CD1c-positive myeloid dendritic cell (primary cell): ENCODE results near the gene ANKRD33B.
A peak's percentile ranks its signal among the peaks of the same experiment; 100 is the strongest.
"Not testable (repeated sequence)": the region's sequence is repeated elsewhere in the genome, so short reads cannot be mapped to it uniquely, and the experiment has no call there.

ENCODE experiments used
- DNase-seq: peaks from one replicate; pipeline ENCODE4 v3.0.0-alpha.2; 2016; ENCODE audit errors: extremely low spot score

ANKRD33B gene

GRCh38 chr5:10556893-10557746 lies 6.8 kb upstream of the ANKRD33B start:
- DNase-seq: no peak

GRCh38 chr5:10559151-10559550 lies 4.7 kb upstream of the ANKRD33B start:
- no peak for DNase-seq

GRCh38 chr5:10559871-10560270 lies 4.0 kb upstream of the ANKRD33B start:
- no peak for DNase-seq

- DNase-seq: peak; percentile 59
Observed at GRCh38 chr5:10562201-10563109, 1.4 kb upstream of the ANKRD33B start.

- DNase-seq: peak; percentile 44
Observed at GRCh38 chr5:10563110-10563944, 543 bp upstream of the ANKRD33B start.

- DNase-seq: no peak
Observed at GRCh38 chr5:10564838-10565784, 1.2 kb downstream of the ANKRD33B start.

- DNase-seq: no peak
Observed at GRCh38 chr5:10565785-10566542, 2.1 kb downstream of the ANKRD33B start.

- no peak for DNase-seq
Observed at GRCh38 chr5:10566543-10567068, 2.7 kb downstream of the ANKRD33B start.

GRCh38 chr5:10567121-10567591 lies 3.3 kb downstream of the ANKRD33B start:
- DNase-seq: no peak

- DNase-seq: no peak
Observed at GRCh38 chr5:10567781-10568321, 4.0 kb downstream of the ANKRD33B start.

- not testable (repeated sequence) for DNase-seq
Observed at GRCh38 chr5:10570540-10570939, 6.7 kb downstream of the ANKRD33B start.

GRCh38 chr5:10572451-10572850 lies 8.6 kb downstream of the ANKRD33B start:
- DNase-seq: no peak

GRCh38 chr5:10573487-10574145 lies 9.7 kb downstream of the ANKRD33B start:
- peak; percentile 27 for DNase-seq

GRCh38 chr5:10574879-10575278 lies 11.0 kb downstream of the ANKRD33B start:
- not testable (repeated sequence) for DNase-seq

- DNase-seq: no peak
Observed at GRCh38 chr5:10576121-10576789, 12.4 kb downstream of the ANKRD33B start.

- peak; percentile 58 for DNase-seq
Observed at GRCh38 chr5:10576790-10577189, 12.9 kb downstream of the ANKRD33B start.

- DNase-seq: peak; percentile 86
Observed at GRCh38 chr5:10577371-10578292, 13.8 kb downstream of the ANKRD33B start.
